SK-N-SH treated with all-trans-retinoic acid at 6 μM for 48 hours (cell line): ENCODE results near the gene HABP2.

Experiments
- ARNTL ChIP-seq: fragments of 450-650 bp; formaldehyde crosslinking; IDR thresholded peaks from 2 replicates; pipeline ENCODE4 v1.5.0; 2020; ENCODE audit warnings: low read depth, mild to moderate bottlenecking, moderate library complexity, borderline replicate concordance
- CSDC2 ChIP-seq: fragments of 250-450 bp; sonication (Bioruptor Pico); IDR thresholded peaks from 2 replicates; pipeline ENCODE4 v1.5.0; 2020; ENCODE audit warnings: mild to moderate bottlenecking, moderate library complexity
- GLIS3 ChIP-seq: fragments of 250-450 bp; sonication (Bioruptor Pico); IDR thresholded peaks from 2 replicates; pipeline ENCODE4 v1.5.0; 2020; ENCODE audit warnings: mild to moderate bottlenecking, moderate library complexity
- ISL1 ChIP-seq: fragments of 250-450 bp; sonication (Bioruptor Pico); IDR thresholded peaks from 2 replicates; pipeline ENCODE4 v2.1.2; 2022; ENCODE audit warnings: mild to moderate bottlenecking, moderate library complexity
- OSR1 ChIP-seq: fragments of 250-450 bp; sonication (Bioruptor Pico); IDR thresholded peaks from 2 replicates; pipeline ENCODE4 v1.8.0; 2022; ENCODE audit warnings: moderate library complexity, mild to moderate bottlenecking, inconsistent platforms
- PATZ1 ChIP-seq: fragments of 250-450 bp; sonication (Bioruptor Pico); IDR thresholded peaks from 2 replicates; pipeline ENCODE4 v1.8.0; 2020; ENCODE audit warnings: mild to moderate bottlenecking, moderate library complexity, borderline replicate concordance
- POU6F1 ChIP-seq: fragments of 250-450 bp; sonication (Bioruptor Pico); IDR thresholded peaks from 2 replicates; pipeline ENCODE4 v1.8.0; 2021; ENCODE audit warnings: low read depth, mild to moderate bottlenecking, moderate library complexity, borderline replicate concordance
- PPARA ChIP-seq: fragments of 250-450 bp; sonication (Bioruptor Pico); IDR thresholded peaks from 2 replicates; pipeline ENCODE4 v1.5.0; 2020; ENCODE audit warnings: mild to moderate bottlenecking, borderline replicate concordance
- RARB ChIP-seq: fragments of 250-450 bp; sonication (Bioruptor Pico); IDR thresholded peaks from 2 replicates; pipeline ENCODE4 v1.8.0; 2021; ENCODE audit warnings: mild to moderate bottlenecking, moderate library complexity
- TOX ChIP-seq: fragments of 250-450 bp; sonication (Bioruptor Pico); IDR thresholded peaks from 2 replicates; pipeline ENCODE4 v1.8.0; 2021; ENCODE audit warnings: mild to moderate bottlenecking, moderate library complexity, borderline replicate concordance
- ZFP30 ChIP-seq: fragments of 450-650 bp; formaldehyde crosslinking; IDR thresholded peaks from 2 replicates; pipeline ENCODE4 v1.5.0; 2022; ENCODE audit warnings: mild to moderate bottlenecking, moderate library complexity
- ZNF565 ChIP-seq: fragments of 450-650 bp; formaldehyde crosslinking; conservative IDR thresholded peaks from 2 replicates; pipeline ENCODE4 v1.5.0; 2020; ENCODE audit warnings: low read depth, mild to moderate bottlenecking, moderate library complexity
- ZNF8 ChIP-seq: fragments of 450-650 bp; formaldehyde crosslinking; IDR thresholded peaks from 2 replicates; pipeline ENCODE4 v1.5.0; 2020; ENCODE audit warnings: mild to moderate bottlenecking, moderate library complexity

GRCh38 chr10:113618338-113618737 lies 65.5 kb downstream of the HABP2 start:
- TF ChIP-seq ZNF8 (CRISPR knock-in tag) (no peak), PATZ1 (no peak), POU6F1 (CRISPR knock-in tag) (no peak), GLIS3 (CRISPR knock-in tag) (no peak), ARNTL (CRISPR knock-in tag) (no peak), ZFP30 (CRISPR knock-in tag) (no peak), ISL1 (CRISPR knock-in tag) (no peak), TOX (CRISPR knock-in tag) (no peak), RARB (CRISPR knock-in tag) (no peak), CSDC2 (CRISPR knock-in tag) (no peak), ZNF565 (CRISPR knock-in tag) (no peak), PPARA (CRISPR knock-in tag) (no peak), OSR1 (CRISPR knock-in tag) (no peak)
